Neural cell (in vitro differentiated cells): ENCODE measurements around the gene COASY. TPM values are rescaled to one million over a fixed set of nuclear protein-coding genes. Genes with fewer than 3 reads are reported as not detected.

Experiments
- H2AFZ ChIP-seq: fragments of 200-600, 300-800 bp; sonication (generic), shearing (Covaris generic); 2 replicates; pipeline ENCODE4 v1.6.0; 2014; ENCODE audit warnings: low read depth, mild to moderate bottlenecking, antibody characterized with exemption, low read length, moderate library complexity
- H3F3A ChIP-seq: fragments of 200-600 bp; shearing (Covaris generic); 2 replicates; pipeline ENCODE4 v1.6.1; 2016; ENCODE audit warnings: mild to moderate bottlenecking, moderate library complexity, mixed read lengths, antibody characterized with exemption, low read length; ENCODE audit not compliant: insufficient read depth, poor library complexity, severe bottlenecking
- H3K27ac ChIP-seq: fragments of 200-600, 300-800 bp; sonication (generic), shearing (Covaris generic); 2 replicates; pipeline ENCODE4 v1.5.1; 2014; ENCODE audit warnings: mild to moderate bottlenecking, low read length, moderate library complexity
- H3K27me3 ChIP-seq: fragments of 300-800, 200-600 bp; sonication (generic), shearing (Covaris generic); 2 replicates; pipeline ENCODE4 v1.6.0; 2014; ENCODE audit warnings: mild to moderate bottlenecking, low read depth, low read length, moderate library complexity; ENCODE audit not compliant: insufficient read depth
- H3K36me3 ChIP-seq: fragments of 300-800, 200-600 bp; sonication (generic), shearing (Covaris generic); 2 replicates; pipeline ENCODE4 v1.5.1; 2014; ENCODE audit warnings: mild to moderate bottlenecking, antibody characterized with exemption, low read length, moderate library complexity; ENCODE audit not compliant: insufficient read depth
- H3K4me2 ChIP-seq: fragments of 300-800, 200-600 bp; sonication (generic), shearing (Covaris generic); 2 replicates; pipeline ENCODE4 v1.6.0; 2014; ENCODE audit warnings: mild to moderate bottlenecking, low read length
- H3K4me3 ChIP-seq: fragments of 300-800, 200-600 bp; sonication (generic), shearing (Covaris generic); 2 replicates; pipeline ENCODE4 v1.5.1; 2014; ENCODE audit warnings: mild to moderate bottlenecking, low read length, moderate library complexity
- H3K79me2 ChIP-seq: fragments of 200-600 bp; shearing (Covaris generic); replicated peaks from 2 replicates; pipeline ENCODE4 v1.6.0; 2014; ENCODE audit warnings: mild to moderate bottlenecking, low read length, moderate library complexity; ENCODE audit not compliant: insufficient read depth
- H3K9ac ChIP-seq: fragments of 300-800, 200-600 bp; sonication (generic), shearing (Covaris generic); 2 replicates; pipeline ENCODE4 v1.6.1; 2016; ENCODE audit warnings: mild to moderate bottlenecking, low read length, mixed read lengths
- H3K9me2 ChIP-seq: fragments of 200-600 bp; shearing (Covaris generic); 2 replicates; pipeline ENCODE4 v1.6.1; 2016; ENCODE audit warnings: mild to moderate bottlenecking, low read length, mixed read lengths; ENCODE audit not compliant: insufficient read depth
- H3K9me3 ChIP-seq: fragments of 200-600, 300-800 bp; sonication (generic), shearing (Covaris generic); 2 replicates; pipeline ENCODE4 v1.6.1; 2016; ENCODE audit warnings: mild to moderate bottlenecking, mixed run types, low read length, moderate library complexity, mixed read lengths
- H4K20me1 ChIP-seq: fragments of 200-600 bp; shearing (Covaris generic); 2 replicates; pipeline ENCODE4 v1.6.1; 2016; ENCODE audit warnings: mild to moderate bottlenecking, mixed run types; ENCODE audit not compliant: insufficient read depth
- CTCF ChIP-seq: fragments of 450-650 bp; IDR thresholded peaks from 2 replicates; pipeline ENCODE4 v1.5.1; 2014; ENCODE audit warnings: antibody characterized with exemption, mild to moderate bottlenecking, moderate library complexity; ENCODE audit not compliant: poor library complexity, severe bottlenecking
- EP300 ChIP-seq: fragments of 450-650 bp; conservative IDR thresholded peaks from 2 replicates; pipeline ENCODE4 v1.6.1; 2014; ENCODE audit warnings: antibody characterized with exemption, mild to moderate bottlenecking, moderate library complexity; ENCODE audit not compliant: poor library complexity, severe bottlenecking
- EZH2 ChIP-seq: fragments of 200-600, 300-800 bp; shearing (Covaris generic), sonication (generic); IDR thresholded peaks from 2 replicates; pipeline ENCODE4 v1.6.1; 2014; ENCODE audit warnings: antibody characterized with exemption, low read length, borderline replicate concordance, mild to moderate bottlenecking; ENCODE audit not compliant: insufficient read depth, poor library complexity, severe bottlenecking
- MXI1 ChIP-seq: fragments of 450-650 bp; conservative IDR thresholded peaks from 2 replicates; pipeline ENCODE4 v1.6.1; 2014; ENCODE audit warnings: antibody characterized with exemption, mild to moderate bottlenecking; ENCODE audit not compliant: poor library complexity, severe bottlenecking
- POLR2AphosphoS5 ChIP-seq: IDR thresholded peaks from 2 replicates; pipeline ENCODE4 v1.6.1; 2012
- RAD21 ChIP-seq: fragments of 450-650 bp; conservative IDR thresholded peaks from 2 replicates; pipeline ENCODE4 v1.6.1; 2014; ENCODE audit warnings: antibody characterized with exemption, mild to moderate bottlenecking, moderate library complexity
- REST ChIP-seq: IDR thresholded peaks from 2 replicates; pipeline ENCODE4 v1.6.1; 2012; ENCODE audit warnings: borderline replicate concordance
- SMC3 ChIP-seq: fragments of 450-650 bp; conservative IDR thresholded peaks from 2 replicates; pipeline ENCODE4 v1.6.1; 2014; ENCODE audit warnings: antibody characterized with exemption, mild to moderate bottlenecking, moderate library complexity; ENCODE audit not compliant: poor library complexity
- TAF1 ChIP-seq: IDR thresholded peaks from 2 replicates; pipeline ENCODE4 v1.6.1; 2012; ENCODE audit warnings: low read depth
- polyA plus RNA-seq: library from polyadenylated mRNA; depleted of rRNA; stranded (reverse); fragments of >200 nt; gene quantifications from 2 replicates; pipeline ENCODE4 v1.2.3, GENCODE V29; 2014

COASY gene
- polyA plus RNA-seq, 1 donor from 2014 or later, result 8.2 TPM

- no peak overlapping the region for H3K4me3 ChIP-seq
- TF ChIP-seq POLR2AphosphoS5 (no peak), MXI1 (no peak)
Measured at GRCh38 chr17:42568341-42569111, 6.6 kb downstream of the COASY start.

GRCh38 chr17:42571435-42572225 is 9.7 kb downstream of the COASY start:
- peaks cover 7% of the 10 kb centered on the region for H3K36me3 ChIP-seq
- H3K27ac ChIP-seq, result no peak overlapping the region
- H3K4me2 ChIP-seq, result no peak overlapping the region
- H2AFZ ChIP-seq, result no peak overlapping the region
- no peak overlapping the region for H3K4me3 ChIP-seq
- H3K9me3 ChIP-seq, result no peaks in the 10 kb centered on the region
- no peak overlapping the region for H3K9ac ChIP-seq
- no peaks in the 10 kb centered on the region for H4K20me1 ChIP-seq
- H3K27me3 ChIP-seq, result no peaks in the 10 kb centered on the region
- H3K9me2 ChIP-seq, result no peaks in the 10 kb centered on the region
- no peak for TF ChIP-seq CTCF
- no peak for TF ChIP-seq RAD21
- peaks cover 14% of the 10 kb centered on the region for H3K79me2 ChIP-seq
- no peaks in the 10 kb centered on the region for H3F3A ChIP-seq

More at GRCh38 chr17:42568341-42569111, 6.6 kb downstream of the COASY start:
- Histone ChIP-seq H3K9me2 (no peaks in the 10 kb centered on the region), H3F3A (no peaks in the 10 kb centered on the region), H4K20me1 (no peaks in the 10 kb centered on the region), H3K9ac (no peak overlapping the region), H3K4me2 (no peak overlapping the region), H3K27ac (no peak overlapping the region), H3K27me3 (no peaks in the 10 kb centered on the region), H3K36me3 (peaks cover 7% of the 10 kb centered on the region), H3K79me2 (peaks cover 6% of the 10 kb centered on the region), H2AFZ (no peak overlapping the region), H3K9me3 (no peaks in the 10 kb centered on the region)

GRCh38 chr17:42573095-42573494 is 11.1 kb downstream of the COASY start:
- Histone ChIP-seq H2AFZ (no peak overlapping the region), H3K27ac (no peak overlapping the region), H4K20me1 (no peaks in the 10 kb centered on the region), H3K79me2 (peaks cover 12% of the 10 kb centered on the region), H3K4me3 (no peak overlapping the region), H3K9ac (no peak overlapping the region), H3F3A (no peaks in the 10 kb centered on the region), H3K36me3 (peaks cover 7% of the 10 kb centered on the region), H3K9me3 (no peaks in the 10 kb centered on the region), H3K9me2 (no peaks in the 10 kb centered on the region), H3K27me3 (no peaks in the 10 kb centered on the region), H3K4me2 (no peak overlapping the region)
- no peak for TF ChIP-seq EZH2
- no peak for TF ChIP-seq REST
- TF ChIP-seq SMC3, result no peak
- no peak for TF ChIP-seq POLR2AphosphoS5
- no peak for TF ChIP-seq TAF1
- no peak for TF ChIP-seq RAD21
- no peak for TF ChIP-seq CTCF
- no peak for TF ChIP-seq MXI1
- no peak for TF ChIP-seq EP300
